NCI-H1092 (cell line): ENCODE results near the gene KRT77.
"Not testable (repeated sequence)": the region's sequence is repeated elsewhere in the genome, so short reads cannot be mapped to it uniquely, and the experiment has no call there.

Source experiments
- DNase-seq: peaks from one replicate; lab custom pipeline; 2025; lab: John Stamatoyannopoulos, UW

Gene KRT77

GRCh38 chr12:52674433-52674775 lies 28.9 kb downstream of the KRT77 start:
- DNase-seq = no peak

GRCh38 chr12:52673713-52674432 lies 29.5 kb downstream of the KRT77 start:
- DNase-seq = no peak

- no peak for DNase-seq
Observed at GRCh38 chr12:52673217-52673616, 30.1 kb downstream of the KRT77 start.

- DNase-seq = no peak
Observed at GRCh38 chr12:52672321-52672933, 30.9 kb downstream of the KRT77 start.

GRCh38 chr12:52670961-52671360 lies 32.4 kb downstream of the KRT77 start:
- no peak for DNase-seq

- DNase-seq = no peak
Observed at GRCh38 chr12:52670506-52670905, 32.8 kb downstream of the KRT77 start.

GRCh38 chr12:52669941-52670340 lies 33.4 kb downstream of the KRT77 start:
- not testable (repeated sequence) for DNase-seq

- no peak for DNase-seq
Observed at GRCh38 chr12:52669426-52669825, 33.9 kb downstream of the KRT77 start.

- DNase-seq = no peak
Observed at GRCh38 chr12:52667931-52668330, 35.4 kb downstream of the KRT77 start.

- DNase-seq = no peak
Observed at GRCh38 chr12:52667509-52667908, 35.8 kb downstream of the KRT77 start.

GRCh38 chr12:52666471-52666870 lies 36.9 kb downstream of the KRT77 start:
- DNase-seq = no peak

- DNase-seq = no peak
Observed at GRCh38 chr12:52663420-52663819, 39.9 kb downstream of the KRT77 start.

- no peak for DNase-seq
Observed at GRCh38 chr12:52662918-52663229, 40.5 kb downstream of the KRT77 start.

- DNase-seq = no peak
Observed at GRCh38 chr12:52662093-52662917, 41.0 kb downstream of the KRT77 start.

GRCh38 chr12:52661668-52662067 lies 41.7 kb downstream of the KRT77 start:
- DNase-seq = no peak

GRCh38 chr12:52660934-52661499 lies 42.3 kb downstream of the KRT77 start:
- no peak for DNase-seq

GRCh38 chr12:52659951-52660350 lies 43.4 kb downstream of the KRT77 start:
- DNase-seq = no peak

GRCh38 chr12:52659395-52659794 lies 43.9 kb downstream of the KRT77 start:
- no peak for DNase-seq

- no peak for DNase-seq
Observed at GRCh38 chr12:52658196-52658595, 45.1 kb downstream of the KRT77 start.

- DNase-seq = no peak
Observed at GRCh38 chr12:52657250-52657902, 45.9 kb downstream of the KRT77 start.

GRCh38 chr12:52656616-52657015 lies 46.7 kb downstream of the KRT77 start:
- DNase-seq = no peak

GRCh38 chr12:52655720-52656124 lies 47.6 kb downstream of the KRT77 start:
- DNase-seq = no peak
